NCI-H146 treated with DMSO at 0.1 percent for 48 hours (cell line): ENCODE results near the gene SUMO4.

Experiments
- DNase-seq: peaks from one replicate; lab custom pipeline; 2025; ENCODE audit not compliant: unreplicated experiment; lab: John Stamatoyannopoulos, UW

The SUMO4 gene

DNA sequence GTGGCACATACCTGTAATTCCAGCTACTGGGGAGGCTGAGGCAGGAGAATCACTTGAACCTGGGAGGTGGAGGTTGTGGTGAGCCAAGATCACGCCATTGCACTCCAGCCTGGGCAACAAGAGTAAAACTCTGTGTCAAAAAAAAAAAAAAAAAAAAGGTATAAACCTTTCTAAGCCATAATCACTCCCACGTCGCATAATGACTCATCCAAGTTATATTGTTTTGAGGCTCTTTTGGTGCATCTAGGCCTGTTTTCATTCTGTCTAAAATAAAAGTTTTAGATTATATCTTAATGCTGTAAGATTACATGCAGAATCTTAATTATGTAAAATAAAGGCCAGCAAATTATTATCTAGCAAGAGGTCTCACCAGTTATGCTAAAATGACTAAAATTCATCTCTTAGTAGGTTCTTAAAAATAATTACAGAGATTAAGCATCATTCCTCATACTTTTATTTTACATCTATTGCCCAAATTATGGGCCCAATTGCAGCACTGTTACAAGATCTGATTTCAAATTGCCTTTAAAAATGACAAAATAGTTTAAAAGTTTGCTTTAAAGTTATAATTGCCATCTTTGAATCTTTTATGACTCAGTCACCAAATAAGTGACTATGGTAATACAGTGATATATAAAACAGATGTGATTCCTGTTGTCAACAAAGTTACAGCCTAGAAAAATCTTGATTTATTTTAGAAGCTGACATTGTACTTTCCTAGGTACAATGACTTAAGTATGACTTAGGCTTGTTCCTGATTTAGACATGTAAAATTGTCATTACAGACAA lies 10.4 kb upstream of the SUMO4 start:
- DNase-seq: no peak

GRCh38 chr6:149392093-149392492 lies 8.0 kb upstream of the SUMO4 start:
- DNase-seq: no peak

DNA sequence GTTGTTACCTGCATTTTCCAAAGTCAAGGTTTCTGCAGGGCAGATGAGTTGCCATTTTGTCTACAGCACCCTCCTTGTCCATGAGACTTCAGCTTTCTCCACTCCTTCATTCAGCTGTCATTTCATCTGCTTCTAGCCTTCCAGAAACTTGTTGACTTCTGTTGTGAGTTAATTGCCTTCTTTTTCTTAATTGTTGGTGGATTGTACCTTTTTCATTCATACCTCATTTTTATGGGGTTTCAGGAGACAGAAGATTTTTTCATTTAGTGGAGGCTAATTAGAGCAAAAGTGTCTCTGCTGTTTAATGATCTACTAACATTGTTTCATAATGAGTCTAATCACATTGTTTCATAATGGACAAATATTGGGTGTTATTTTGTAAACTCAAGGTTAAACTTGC lies 7.5 kb upstream of the SUMO4 start:
- DNase-seq: no peak

DNA sequence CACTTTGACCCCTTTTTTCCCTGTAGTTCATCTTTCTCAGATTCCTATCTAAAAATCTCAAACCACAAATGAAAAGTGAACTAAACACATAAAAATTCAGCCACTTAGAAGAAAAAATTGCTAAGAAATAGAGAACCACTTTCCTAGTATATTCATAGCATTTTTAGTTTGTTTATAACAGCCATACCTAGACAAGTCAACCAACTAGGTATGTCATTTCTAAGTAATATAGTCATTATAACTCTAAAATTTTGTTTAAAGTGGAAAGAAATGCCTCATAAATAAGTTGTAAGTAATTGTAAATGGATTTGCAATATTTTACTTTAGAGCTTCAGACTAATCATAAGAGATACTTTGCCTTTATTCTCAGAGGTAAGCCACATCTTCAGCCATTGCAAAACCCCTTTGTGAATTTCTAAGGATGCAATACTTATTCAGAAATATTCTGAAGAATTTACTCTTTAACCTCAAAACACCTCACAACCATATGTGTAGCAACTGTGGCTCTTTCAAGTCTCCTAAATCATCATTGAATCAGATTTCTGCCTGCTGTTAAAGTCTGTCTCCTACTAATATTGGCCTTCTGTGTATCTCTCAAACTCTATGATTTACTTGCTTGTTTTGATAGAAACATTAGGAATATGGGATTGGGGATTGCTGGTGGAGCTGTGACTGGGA lies 6.9 kb upstream of the SUMO4 start:
- DNase-seq: no peak

GRCh38 chr6:149395185-149395584 lies 4.9 kb upstream of the SUMO4 start:
- no peak for DNase-seq

DNA sequence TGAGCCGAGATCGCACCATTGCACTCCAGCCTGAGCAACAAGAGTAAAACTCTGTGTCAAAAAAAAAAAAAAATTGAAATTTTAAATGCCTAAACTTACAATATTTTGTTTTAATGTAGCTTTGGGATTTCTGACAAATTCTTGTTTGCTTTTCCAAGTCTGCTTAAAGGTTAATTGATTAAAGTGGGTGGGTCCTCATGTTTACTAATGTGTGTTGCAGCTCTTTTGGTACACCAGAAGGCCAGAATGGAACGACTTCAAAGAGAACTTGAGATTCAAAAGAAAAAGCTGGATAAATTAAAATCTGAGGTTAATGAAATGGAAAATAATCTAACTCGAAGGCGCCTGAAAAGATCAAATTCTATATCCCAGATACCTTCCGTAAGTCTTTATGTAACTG lies 2.7 kb upstream of the SUMO4 start:
- no peak for DNase-seq

DNA sequence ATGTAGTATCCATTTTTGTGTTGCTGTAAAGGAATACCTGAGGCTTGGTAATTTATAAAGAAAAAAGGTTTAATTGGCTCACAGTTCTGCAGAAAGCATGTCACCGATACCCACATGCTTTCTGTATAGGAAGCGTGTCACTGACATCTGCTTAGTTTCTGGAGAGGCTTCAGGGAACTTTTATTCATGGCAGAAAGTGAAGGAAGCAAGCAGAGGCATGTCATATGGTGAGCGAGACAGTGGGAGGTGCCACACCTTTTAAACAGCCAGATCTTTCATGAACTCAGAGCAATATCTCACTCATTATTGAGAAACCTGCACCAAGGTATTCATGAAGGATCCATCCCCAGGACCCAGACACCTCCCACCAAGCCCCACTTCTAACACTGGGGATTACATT lies 3.5 kb downstream of the SUMO4 start:
- DNase-seq: no peak

GRCh38 chr6:149405823-149406765 lies 6.0 kb downstream of the SUMO4 start:
- no peak for DNase-seq

GRCh38 chr6:149409617-149410016 lies 9.6 kb downstream of the SUMO4 start:
- DNase-seq: no peak

GRCh38 chr6:149410557-149410956 lies 10.5 kb downstream of the SUMO4 start:
- DNase-seq: no peak

DNA sequence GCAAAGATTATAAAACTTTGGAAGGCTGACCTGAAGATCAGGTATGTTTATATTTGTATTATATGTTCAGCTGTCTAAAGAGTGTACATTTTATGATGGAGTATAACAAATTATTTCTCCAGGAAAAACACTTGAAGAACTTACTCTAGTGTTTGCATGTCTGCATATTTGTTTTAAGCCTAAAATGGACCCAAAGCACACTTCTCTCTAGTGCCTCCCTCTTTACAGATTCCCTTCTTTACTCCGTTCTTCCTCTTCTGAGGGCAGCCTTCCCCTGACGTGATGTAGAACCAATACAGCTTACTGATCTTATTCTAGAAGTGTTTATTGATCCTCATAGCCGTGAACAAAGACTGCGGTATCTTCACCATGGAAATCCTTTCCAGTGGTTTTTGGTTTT lies 13.9 kb downstream of the SUMO4 start:
- no peak for DNase-seq

GRCh38 chr6:149414821-149415220 lies 14.8 kb downstream of the SUMO4 start:
- DNase-seq: no peak

GRCh38 chr6:149419696-149420404 lies 19.8 kb downstream of the SUMO4 start:
- DNase-seq: no peak

GRCh38 chr6:149421132-149421531 lies 21.1 kb downstream of the SUMO4 start:
- no peak for DNase-seq

DNA sequence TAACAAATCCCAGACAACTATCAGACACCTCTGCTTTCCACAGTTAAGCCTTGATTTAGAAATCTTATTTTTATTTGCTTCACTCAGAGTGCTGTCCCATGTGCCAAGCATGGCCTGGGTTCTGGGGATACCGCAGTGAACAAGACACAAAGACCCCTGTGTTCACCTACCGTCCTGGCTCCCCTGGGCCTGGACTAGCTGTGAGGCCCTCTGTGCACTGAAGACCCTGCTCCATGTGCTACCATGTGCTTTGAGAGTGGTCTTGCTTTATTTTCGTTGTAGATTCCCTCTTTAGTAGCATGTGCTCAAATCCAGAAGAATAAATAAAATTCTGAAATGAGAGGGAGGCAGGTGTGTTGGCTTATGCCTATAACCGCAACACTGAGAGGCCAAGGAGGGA lies 22.5 kb downstream of the SUMO4 start:
- no peak for DNase-seq

DNA sequence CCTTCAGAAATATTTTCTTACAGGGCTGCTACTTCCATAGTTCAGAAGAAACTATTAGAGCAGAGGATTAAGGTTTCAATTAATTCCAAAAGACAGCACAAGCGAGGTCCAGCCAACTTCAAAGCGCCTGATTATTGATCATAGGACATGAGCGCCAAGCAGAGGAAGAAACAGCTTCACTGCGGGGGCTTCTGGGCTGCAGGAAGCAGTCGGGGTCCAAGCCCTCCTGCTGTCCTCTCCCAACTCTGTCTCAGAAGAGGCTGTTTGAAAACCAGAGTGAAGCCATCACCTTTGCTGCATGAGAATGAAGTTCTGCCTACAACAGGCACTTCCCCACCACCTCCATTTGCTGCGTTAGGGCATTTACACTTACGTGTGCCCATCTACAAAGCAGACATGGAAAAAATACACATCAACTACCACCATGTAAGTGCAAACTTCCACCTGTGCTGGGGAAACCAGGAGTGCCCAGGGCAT lies 23.9 kb downstream of the SUMO4 start:
- no peak for DNase-seq

- no peak for DNase-seq
Measured at GRCh38 chr6:149425224-149425623, 25.2 kb downstream of the SUMO4 start.

- DNase-seq: no peak
Measured at GRCh38 chr6:149425754-149426153, 25.7 kb downstream of the SUMO4 start.

DNA sequence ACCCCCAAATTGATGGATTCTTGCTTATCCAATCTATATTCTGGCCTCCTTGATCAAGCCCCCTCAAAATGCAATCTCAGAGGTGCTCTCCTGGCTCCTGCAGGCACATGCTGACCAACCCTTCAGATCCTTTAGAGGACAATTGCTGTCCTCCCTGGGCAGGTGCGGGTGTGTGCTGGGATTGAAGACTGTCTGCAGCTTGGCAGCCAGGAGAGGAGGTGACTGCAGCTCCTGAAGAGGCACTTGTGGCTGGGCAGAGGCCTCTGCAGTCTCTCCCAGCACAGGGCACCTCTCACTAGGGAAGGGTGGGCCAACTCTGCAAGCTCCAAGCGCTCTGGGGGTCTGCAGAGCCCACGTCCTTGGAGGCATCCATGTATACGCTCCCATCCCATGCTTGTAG lies 28.5 kb downstream of the SUMO4 start:
- DNase-seq: no peak

DNA sequence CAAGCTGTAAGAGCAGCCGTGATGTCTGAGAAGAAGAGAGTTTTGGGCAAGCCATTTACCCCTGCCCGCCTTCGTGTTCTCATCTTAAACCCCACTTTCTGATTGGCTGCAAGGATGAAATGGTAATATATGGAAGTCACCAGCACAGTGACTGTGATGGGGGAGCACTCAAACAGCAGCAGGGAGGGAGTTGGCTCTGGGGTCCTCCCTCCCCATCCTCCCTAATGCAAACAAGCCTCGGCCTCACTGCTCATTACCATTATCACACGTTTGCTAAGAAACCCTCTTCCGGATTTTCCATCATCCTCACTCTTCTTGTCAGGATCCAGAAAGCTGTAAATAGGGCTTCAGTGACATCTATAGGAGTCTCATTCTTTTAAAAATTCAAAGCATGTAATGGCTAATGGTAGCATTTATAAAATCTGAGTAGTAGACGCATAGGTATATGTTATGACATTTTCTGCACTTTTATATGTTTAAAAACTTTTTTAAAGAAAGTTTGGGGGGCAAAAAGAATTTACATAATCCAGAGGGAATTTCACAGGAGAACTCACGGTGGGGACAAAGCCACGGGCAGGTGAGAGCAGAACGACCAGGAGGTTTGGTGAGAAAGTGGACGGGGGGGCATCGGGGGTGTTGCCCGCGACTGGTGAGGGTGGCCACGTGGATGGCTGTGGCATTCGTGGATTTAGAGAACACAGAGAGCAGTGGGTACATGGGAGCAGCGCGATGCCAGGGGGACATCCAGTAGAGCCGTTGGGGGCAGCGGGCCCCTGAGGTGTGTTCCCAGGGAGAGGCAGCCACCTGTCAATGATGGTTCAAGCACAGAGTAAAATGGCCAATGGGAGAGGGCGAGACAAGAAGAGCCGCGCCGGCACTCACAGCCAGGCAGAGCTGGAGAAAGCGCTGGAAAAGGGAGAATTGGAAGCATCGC lies 29.6 kb downstream of the SUMO4 start:
- no peak for DNase-seq
